Middle frontal gyrus (tissue), 1 donor: Measurements from ENCODE around the gene ARHGAP19.

Experiments used
- DNase-seq: peaks from one replicate; pipeline ENCODE4 v3.0.0-alpha.2; 2015; ENCODE audit warnings: low spot score; ENCODE audit errors: extremely low spot score

ARHGAP19 gene

DNA sequence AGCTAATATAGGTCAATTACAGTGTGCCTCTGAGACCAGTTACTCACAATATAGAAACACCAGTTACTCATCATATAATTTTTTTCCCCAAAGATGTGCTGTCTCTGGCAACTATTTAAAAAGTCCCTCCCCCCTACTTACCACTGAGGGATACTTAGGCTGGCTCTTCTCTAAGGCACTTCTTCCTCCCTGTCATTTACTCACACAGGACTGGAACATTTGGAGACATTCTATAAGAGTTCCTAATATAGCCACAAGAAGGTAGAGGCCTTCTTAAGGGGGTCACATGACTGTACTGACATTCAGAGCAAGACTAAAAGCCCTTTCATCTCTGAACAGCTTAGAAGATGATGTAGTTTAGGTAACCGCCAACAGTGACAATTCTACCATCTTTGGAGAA lies 62.3 kb downstream of the ARHGAP19 start:
- DNase-seq = no peak

DNA sequence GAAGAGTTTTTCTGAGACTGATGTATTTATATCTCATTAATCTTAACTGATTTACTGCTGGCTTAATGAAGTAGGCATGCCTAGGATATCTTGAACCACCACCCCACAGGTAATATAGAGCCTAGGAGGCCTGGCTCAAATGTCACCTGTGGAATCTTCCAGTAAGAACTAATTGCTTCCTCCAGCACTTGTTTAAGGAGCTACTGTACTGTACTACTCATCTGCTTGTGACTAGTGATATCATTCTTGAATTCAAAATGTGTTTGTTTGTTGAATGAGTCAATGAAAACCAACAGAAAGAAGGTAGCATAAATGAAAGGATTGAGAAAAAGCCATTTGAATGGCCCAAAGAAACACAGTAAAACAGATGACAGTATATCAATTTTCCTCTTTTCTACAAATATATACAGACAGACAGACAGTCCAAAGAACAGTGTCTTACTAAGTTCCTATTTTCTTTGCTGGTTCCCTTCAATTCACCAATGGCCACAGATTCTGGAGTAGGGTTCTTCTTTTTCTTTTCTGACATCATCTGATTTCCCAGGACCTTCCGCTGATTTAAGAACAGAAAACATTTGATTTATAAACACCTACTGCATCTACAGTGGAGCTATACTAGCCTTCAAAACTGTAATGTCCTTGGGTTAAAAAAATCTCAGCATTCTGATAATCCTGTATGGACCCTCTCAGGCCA lies 63.0 kb downstream of the ARHGAP19 start:
- DNase-seq = no peak

DNA sequence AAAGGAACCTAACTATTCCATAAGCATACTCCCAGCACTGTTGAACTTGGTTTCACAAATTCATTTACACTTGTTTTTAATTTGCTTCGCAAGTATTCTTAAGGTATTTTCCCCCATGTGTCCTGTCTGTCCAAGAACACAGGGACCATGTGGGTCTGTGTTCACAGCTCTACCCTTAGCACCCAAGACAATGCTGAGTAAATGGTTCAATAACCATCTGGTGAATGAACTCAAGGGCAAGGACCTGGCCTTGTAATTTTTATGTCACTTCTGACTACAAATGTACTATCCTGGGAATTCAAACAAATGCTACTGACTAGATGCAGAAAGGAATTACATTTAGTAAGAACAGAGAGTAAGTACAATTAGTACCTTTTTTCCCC lies 63.7 kb downstream of the ARHGAP19 start:
- no peak for DNase-seq

DNA sequence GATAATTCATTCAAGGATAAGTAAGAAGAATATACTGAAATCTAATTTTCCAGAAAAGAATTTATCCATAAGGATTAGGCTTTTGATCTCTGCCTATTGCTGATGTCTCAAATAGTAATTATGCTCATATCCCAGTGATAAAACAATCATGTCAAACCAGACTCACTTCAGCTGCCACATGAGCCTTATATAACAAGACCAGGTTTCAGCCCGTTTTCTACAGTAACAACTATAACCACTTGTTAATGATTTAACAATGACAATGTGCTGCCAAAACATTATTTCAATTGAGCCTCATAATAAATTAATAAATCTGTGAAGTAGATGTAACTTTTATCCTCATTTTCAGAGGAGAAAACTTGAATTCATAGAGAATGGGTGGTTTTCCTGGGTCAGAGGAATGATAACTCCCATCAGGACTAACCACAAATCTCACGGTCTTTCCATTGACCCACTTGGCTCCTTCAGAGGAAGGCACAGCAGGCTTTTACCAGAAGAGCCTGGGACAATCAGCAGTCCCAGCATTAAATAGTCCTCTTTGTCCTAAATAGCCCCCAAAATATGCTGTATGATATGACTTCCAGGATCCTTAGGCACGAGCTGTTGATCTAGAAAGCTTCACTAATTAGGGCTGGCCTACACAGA lies 64.2 kb downstream of the ARHGAP19 start:
- DNase-seq = no peak

DNA sequence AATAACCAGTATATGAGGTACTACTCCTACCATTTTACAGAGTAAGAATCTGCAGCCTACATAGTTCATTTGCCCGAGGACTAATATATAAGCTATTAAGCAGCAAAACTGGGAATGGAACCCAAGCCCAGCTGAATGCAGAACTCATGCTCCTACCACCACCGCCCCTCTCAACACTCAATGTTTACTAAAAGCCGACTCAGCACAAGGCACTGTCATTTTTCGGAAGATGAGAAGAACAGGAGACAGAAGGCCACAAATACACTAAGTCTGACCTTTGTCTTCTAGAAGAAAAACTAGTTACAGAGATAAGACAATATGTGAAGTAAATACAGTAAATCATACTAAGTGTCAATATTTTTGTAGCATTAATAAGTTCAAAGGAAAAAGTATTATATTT lies 66.0 kb downstream of the ARHGAP19 start:
- DNase-seq = no peak

DNA sequence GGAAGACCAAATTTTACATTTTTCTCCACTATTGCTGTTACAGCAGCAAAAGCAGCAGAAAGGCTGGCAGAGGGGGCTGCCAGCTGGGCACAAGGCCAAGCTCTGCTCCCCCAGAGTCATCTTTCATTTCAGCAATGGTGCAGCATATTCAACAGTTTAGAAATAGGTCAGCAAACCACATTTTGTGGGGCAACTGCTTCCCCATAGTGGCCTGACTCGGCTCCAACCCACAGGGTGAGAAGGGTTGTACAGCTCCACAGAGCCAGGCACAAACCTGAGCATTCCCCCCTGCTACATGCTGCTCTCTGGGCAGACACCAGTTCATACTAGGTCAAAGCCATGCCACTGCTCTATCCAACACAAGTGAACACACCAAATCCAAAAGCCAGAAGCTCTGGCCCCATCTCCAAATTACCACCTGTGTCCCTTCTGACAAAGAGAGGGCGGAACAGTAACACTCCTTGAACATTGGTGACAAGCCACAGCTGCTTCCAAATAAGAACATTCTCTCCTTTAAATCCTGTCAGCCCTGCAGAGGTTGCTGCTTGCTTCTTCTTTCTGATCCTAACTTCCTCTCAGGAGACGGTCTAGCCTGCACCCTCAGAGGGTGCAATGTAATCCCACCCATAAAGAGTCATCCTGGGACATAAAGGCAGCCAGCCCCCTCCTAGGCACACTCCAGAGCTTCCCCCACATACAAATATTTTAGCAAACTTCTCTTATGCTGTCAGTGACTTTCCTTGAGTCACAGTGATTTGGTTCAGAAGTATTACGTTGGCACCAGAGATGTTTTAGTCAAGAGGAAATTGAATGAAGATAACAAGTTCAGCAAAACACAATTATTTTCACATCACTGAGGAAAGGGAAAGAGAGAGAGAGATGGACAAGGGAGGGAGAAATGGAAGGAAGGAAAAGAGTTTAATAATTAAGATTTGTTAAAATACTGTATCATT lies 67.7 kb downstream of the ARHGAP19 start:
- no peak for DNase-seq

DNA sequence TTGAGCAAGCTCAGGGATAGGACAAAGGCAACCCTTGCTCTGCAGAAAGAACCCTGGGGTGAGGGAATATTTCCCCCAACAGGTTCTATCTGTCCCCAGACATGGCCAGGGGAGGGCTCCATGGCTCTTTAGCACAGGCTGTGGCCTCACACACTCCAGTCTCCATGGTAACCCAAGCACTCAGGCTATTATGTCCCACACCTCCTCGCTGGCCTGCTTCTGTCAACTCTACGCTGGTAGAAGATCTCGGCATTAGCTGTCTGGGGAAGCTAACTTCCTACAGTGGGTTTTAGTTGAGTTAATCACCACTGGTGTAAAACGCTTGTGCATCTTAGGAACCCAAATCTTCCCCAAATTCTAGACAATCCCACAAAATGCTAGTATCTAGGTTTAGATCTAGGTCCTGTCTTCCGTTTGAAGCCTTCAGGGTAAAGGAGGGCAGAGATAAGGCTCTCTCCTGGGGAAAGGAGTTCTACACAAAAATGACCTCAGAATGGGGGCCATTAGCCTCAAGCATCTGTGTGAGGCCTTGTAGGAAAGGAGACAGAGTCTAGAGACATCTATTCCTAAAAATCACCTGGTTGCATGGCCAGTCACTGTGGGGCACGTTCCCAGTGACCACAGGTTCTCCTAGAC lies 70.0 kb downstream of the ARHGAP19 start:
- DNase-seq = no peak

DNA sequence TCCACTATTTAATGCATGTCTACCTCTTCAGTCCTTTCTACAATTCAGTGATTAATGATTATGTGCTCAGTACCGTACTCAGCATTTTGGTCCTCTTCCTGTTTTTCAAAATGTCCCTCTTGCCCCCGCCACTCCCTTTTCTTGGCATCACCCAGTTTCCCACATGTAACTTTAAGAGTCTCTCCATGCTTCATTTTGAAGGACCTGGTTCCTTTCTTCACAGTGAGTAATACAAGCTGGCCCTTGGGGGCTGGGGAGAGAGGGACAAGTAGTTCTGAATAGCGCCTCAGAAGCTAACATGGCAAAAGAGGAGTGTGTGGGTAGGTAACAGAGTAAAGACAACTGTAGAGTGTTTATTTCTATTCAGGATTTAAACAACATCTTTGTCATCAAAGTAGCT lies 72.1 kb downstream of the ARHGAP19 start:
- no peak for DNase-seq

DNA sequence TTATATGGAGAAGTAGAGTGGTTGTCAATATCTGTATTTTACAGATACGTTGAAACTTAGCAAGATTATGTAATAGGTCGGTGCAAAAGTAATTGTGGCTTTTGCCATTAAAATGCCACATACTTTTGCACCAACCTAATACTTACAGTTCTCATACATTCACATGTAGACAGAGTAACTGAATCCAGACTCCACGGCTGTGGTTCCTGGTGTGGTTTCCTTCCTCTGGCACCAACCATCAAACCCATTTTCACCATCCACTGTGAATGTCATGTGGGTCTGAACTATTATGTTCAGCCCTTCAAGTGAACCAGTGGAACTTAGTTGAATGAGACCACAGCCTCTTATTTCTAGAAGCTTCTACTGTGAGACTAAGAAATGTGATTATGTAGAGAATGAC lies 75.1 kb downstream of the ARHGAP19 start:
- DNase-seq = no peak

DNA sequence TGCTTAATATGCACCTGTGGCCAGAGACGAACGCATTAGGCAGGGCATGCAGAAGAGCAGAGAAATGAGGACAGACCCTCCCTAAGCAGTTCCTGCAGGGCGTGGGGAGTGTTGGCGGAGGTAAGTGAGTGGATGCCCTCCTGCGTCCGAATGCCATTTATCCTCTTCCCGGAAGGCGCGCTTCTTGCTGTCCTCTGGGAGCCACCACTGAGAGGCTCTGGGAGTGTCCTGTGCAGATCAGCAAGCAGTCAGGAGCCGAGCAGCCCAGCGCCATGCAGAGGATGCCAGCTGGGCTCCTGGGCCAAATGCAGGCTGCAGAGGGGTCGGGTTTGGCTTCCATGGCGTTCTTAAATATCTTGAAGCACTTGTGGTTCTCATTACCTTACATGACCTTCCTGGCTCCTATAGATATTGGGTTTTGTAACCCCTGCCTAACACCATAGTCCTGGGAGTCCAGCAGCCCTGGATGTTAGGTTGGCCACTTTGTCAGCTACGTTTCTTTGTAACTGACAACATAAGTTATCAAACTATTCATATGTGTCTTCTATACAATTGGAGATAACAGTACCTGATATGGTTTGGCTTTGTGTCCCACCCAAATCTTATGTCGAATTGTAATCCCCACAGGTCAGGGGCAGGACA lies 76.7 kb downstream of the ARHGAP19 start:
- DNase-seq = no peak

DNA sequence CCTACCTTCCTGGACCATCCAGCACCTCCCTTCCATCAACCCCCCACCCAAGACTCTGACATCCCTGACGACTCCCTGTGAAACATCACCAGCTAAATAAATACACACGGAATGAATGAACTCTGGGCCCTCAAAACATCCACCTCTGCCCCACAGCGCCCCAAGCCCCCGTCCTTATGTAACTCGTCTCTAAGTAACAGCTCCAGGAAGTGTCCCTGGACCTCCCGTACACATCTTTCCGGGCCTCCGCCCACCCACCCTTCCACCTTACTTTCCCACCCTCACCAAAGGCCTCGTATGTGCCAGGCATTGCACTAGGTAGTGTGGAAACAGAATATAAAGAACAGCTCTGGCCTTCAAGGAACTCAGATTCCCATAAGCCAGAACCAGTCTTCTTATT lies 79.0 kb downstream of the ARHGAP19 start:
- DNase-seq = no peak

DNA sequence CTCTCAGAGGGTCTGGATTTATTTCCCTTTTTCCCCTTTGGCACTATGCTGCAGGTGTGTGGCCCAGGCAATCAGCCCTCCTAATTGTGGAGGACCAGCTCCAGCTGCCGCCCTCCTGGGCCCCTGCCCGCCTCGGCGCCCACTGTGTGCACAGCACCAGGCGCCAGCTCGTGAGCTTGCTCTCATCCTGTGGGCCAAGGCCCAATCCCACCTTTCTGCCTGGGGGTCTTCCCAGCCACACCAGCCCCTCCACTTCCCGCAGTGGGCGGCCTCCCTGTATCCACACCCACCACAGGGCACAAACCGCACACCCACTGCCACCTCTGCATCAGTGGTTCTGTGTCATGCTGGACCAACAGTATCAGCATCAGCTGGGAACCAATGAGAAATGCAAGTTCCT lies 81.2 kb downstream of the ARHGAP19 start:
- DNase-seq = no peak

DNA sequence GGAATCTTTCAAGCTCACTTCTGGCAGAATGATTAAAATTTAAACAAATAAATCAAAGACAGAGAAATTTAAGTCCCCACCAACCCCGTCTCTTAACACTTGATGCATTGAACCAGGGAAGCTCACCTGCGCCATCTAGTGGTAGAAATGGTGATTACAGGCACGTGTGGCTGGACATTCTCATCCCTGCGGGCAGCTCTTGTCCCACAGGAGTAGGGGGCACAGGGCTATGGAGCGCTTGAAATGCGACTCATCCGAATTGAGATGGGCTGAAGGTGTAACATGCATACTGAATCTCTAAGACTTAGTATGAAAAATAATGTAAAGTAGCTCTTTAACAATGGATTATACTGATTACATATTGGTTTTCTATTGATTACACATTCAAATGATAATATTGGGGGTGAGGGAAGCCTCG lies 81.9 kb downstream of the ARHGAP19 start:
- peak; percentile 78 for DNase-seq

DNA sequence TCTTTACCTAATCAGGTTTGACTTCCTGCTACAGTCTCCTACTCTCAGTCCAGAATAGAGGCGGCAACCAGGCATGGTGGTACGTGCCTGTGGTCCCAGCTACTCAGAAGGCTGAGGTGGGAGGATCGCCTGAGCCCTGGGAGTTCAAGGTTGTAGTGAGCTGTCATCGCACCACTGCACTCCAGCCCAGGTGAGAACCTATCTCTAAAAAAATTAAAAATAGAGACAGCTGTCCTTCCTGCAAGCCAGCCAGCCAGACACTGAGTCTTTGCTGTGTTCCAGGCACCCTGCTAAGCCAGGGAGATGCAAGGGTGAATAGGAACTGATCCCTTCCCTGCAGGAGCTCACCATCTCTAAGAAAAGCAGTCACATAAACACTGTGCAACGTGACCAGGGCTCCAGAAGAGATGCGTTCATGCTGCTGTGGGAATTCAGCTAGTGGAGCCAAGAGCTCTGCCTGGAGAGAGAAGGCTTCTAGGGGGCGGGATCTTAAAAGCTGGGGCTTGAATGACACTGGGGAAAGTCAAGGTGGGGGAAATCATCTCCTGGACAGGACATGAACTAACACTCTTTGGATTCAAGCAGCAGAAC lies 84.6 kb downstream of the ARHGAP19 start:
- no peak for DNase-seq

DNA sequence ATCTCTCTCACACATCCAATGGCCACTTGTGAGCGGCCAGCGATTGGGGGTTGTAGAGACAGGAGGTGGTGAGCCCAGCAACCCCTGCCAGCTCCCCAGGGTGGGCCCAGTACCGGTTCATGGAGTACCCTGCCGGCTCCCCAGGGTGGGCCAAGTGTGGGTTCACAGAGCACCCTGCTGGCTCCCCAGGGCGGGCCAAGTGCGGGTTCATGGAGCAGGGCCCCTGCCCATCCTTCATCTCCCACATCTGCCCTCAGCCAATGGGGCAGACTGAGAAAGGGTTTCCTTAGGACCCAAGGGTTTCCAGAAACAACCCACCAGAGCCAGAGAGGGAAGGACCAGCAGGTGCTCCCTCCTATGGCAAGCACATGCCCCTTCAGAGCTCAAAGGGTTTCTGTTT lies 85.3 kb downstream of the ARHGAP19 start:
- no peak for DNase-seq

DNA sequence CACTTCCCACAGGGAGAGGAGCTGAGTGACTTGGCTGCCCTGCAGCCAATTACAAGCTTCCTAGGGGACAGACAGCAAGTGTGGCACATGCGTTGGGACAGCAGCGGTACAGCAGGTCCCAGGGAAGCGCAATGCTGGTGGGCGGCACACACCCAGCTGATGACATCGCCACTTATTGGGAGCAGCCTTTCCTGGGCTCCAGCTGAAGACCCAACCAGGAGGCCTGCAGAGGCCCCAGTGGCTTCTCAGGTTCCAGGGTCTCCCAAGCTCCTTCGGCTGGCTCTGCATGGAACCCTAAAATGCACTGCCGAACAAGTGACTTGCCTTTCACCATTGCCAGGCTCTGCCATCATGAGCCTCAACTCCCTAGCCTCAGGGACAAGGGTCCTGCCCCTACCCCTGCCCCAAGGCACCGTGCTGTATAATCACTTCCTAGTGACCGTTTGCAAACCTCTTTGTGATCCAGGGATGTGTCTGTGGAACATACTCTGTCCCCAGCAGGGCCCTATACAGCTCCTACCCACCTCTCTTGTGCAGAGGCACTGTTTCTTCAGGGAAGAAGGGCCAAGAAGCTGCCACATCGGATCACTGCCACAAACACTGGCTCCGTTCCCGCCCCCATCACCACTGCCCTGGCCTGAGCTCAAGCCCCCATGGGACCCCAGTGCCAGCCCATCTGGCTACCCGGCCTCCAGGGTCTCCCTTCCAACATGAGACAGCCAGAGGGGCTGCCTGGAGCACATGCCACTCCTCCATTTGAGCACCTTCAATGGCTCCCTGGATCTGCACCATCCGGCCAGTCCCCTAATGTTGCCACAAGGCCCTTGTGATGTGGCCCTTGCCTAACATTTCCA lies 87.4 kb downstream of the ARHGAP19 start:
- no peak for DNase-seq

DNA sequence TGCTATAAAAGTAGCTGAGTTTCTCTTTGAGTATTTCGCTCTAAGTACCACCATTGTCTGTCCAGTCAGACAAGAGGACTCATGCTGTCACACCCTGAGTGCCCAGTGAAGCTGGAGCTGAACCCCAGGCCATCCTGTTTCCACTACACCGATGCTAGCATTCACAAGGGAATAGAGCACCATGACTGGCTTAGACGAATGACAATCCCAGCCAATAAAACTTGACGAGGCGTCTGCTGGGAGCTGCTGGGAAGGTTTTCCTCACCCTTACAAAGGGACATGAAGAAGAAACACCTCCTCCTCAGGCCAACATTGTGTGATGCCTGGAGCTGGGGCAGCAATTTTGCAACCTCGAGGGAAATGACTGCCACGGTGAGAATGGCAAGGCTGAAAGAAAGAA lies 89.2 kb downstream of the ARHGAP19 start:
- no peak for DNase-seq

DNA sequence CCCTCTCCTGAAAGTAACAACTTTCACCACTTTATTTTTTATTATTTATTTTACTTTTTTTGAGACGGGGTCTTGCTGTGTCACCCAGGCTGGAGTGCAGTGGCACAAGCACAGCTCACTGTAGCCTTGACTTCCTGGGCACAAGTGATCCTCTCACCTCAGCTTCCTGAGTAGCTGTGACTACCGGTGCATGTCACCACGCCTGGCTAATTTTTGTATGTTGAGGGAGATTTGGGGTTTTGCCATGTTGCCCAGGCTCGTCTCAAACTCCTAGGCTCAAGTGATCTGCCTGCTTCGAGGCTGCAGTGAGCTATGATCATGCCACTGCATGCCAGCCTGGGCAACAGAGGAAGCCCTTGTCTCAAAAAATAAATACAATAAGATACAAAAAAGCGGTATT lies 91.8 kb downstream of the ARHGAP19 start:
- DNase-seq = no peak

DNA sequence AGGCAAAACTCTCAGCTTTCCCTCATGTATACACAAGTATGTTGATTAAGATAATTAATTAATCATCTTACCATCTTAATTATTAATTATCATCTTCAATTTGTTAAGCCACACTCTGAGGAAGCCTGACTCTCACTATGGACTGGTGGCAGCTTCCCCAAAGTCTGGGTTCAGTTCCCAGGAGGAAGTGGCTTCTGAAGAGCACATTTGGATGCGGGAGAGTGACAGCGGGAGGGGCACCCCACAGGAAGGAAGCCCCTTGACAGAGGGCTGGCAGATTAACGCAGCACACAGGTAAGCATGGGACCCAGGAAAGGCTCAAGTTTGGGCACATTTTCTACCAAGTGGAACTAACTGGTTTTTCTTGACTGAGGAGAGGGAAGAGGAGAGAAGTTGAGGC lies 93.3 kb downstream of the ARHGAP19 start:
- DNase-seq = no peak

DNA sequence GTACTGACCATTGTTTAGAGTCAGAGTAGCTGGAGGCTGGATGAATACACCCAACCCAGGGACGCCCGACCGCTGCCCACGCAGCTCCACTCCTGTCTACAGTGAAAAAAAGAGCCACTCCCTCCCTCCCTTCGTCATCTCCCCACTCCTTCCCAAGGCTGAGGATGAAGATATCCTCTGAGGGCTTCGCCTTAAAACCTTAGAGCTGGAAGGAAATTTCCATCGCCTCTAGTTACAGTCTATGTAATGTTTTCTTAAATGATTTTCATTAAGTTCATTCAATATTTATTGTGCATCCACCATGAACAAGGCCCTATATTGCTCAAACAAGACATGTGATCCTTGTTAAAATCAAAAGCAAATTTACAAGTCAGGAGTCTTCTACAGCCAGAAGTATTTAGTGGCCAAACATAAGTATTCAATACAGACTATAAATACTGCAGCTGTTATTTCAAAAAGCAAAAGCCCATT lies 95.4 kb downstream of the ARHGAP19 start:
- no peak for DNase-seq
